Measurements from ENCODE around the gene MKNK2. TPM values are rescaled to one million over a fixed set of nuclear protein-coding genes. Genes with fewer than 3 reads are reported as not detected.

MKNK2 gene
- total and polyA plus RNA-seq, 10 of the 15 experiments (the other 5 are each of a cell fraction or from before 2014, with no cell fraction given): 9.6 to 365 (median 69.9) TPM

DNA sequence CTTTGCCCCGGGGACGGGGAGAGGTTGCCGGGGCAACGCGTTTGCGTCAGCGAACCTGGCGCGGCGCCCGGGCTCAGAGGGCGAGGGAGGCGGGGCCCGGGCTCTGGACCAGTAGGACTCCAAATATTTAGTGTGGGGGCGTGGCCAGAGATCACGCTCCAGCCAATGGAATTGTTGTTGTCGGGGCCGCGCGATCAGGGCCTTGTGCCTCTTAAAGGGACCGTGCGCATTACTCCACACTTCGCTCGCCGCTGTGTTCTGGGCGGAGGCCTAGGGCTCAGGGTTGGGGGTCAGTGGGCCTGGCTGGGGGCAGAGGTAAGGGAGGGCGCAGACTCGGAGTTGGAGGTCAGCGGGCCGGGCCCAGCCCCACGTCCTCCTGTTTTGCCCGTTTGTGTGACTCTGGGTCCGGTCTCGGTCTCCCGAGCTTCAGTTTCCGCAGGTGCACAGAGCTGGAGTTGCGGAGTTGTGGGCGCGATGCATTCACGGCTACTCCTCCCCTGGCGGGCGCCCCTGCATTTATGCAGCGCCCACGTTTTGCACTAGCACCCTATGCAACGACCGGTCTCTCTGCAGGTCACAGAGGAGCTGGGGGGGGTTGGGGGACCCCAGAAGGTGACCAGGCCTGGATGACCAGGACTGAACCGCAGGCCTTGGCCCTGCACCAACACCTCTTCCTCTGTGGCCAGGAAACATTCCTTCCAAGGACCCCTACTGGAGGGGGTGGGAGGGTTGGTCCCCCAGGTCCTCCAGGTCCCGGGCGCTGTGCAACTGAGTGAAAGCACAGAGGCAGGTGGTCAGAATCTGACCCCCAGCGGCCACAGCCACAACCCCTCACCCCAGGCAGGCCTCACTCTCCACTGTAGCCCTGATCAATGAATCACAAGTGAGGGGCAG, 10.7 kb upstream of the MKNK2 start (continued):
- TF ChIP-seq GABPA (IDR thresholded peaks at IDR 0.05; ENCODE audit: low read depth) (no peak), KLF5 (IDR thresholded peaks at IDR 0.05; ENCODE audit: partially characterized antibody) (peak; percentile 81), ZNF622 (IDR thresholded peaks at IDR 0.05) (no peak), MEF2A (IDR thresholded peaks at IDR 0.05; ENCODE audit: insufficient read depth, low read depth, low read length) (no peak), RFX5 (IDR thresholded peaks at IDR 0.05; ENCODE audit: low read depth, low read length) (peak; percentile 94), RAD51 (IDR thresholded peaks at IDR 0.05) (no peak), CBFB (IDR thresholded peaks at IDR 0.05; ENCODE audit: low read depth) (0 out of 2 replicates have a peak, but pooled peaks have one; percentile 24), SREBF2 (IDR thresholded peaks at IDR 0.05; ENCODE audit: low read length) (peak; percentile 69), BHLHE40 (IDR thresholded peaks at IDR 0.05; ENCODE audit: borderline replicate concordance in 1 of 2, low read depth in 2 of 2, low read length in 1 of 2) (no peak), SREBF1 (IDR thresholded peaks at IDR 0.05; ENCODE audit: low read length) (no peak), EZH2 (IDR thresholded peaks at IDR 0.05; ENCODE audit: borderline replicate concordance, control insufficient read depth, low read depth, low read length) (no peak), POLR2A (IDR thresholded peaks at IDR 0.05; ENCODE audit: low read depth, low read length) (peak; percentile 88), NBN (IDR thresholded peaks at IDR 0.05) (peak; percentile 73), NR2F1 (conservative IDR thresholded peaks at IDR 0.05) (0 out of 2 replicates have a peak, but pooled peaks have one; percentile 63), CBX3 (IDR thresholded peaks at IDR 0.05; ENCODE audit: borderline replicate concordance, low read depth) (no peak), HDGF (IDR thresholded peaks at IDR 0.05) (peak; percentile 39), NRF1 (conservative IDR thresholded peaks at IDR 0.05; ENCODE audit: low read depth, low read length) (no peak), TCF12 (IDR thresholded peaks at IDR 0.05; ENCODE audit: low read depth, low read length) (no peak)
- TF ChIP-seq, protein P1, sequence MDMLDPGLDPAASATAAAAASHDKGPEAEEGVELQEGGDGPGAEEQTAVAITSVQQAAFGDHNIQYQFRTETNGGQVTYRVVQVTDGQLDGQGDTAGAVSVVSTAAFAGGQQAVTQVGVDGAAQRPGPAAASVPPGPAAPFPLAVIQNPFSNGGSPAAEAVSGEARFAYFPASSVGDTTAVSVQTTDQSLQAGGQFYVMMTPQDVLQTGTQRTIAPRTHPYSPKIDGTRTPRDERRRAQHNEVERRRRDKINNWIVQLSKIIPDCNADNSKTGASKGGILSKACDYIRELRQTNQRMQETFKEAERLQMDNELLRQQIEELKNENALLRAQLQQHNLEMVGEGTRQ (IDR thresholded peaks at IDR 0.05; ENCODE audit: borderline replicate concordance, low read depth, low read length): no peak
- TF ChIP-seq, protein P2, sequence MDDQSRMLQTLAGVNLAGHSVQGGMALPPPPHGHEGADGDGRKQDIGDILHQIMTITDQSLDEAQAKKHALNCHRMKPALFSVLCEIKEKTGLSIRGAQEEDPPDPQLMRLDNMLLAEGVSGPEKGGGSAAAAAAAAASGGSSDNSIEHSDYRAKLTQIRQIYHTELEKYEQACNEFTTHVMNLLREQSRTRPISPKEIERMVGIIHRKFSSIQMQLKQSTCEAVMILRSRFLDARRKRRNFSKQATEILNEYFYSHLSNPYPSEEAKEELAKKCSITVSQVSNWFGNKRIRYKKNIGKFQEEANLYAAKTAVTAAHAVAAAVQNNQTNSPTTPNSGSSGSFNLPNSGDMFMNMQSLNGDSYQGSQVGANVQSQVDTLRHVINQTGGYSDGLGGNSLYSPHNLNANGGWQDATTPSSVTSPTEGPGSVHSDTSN (IDR thresholded peaks at IDR 0.05; ENCODE audit: insufficient replicate concordance, low read depth, low read length): no peak
- TF ChIP-seq, protein P3, sequence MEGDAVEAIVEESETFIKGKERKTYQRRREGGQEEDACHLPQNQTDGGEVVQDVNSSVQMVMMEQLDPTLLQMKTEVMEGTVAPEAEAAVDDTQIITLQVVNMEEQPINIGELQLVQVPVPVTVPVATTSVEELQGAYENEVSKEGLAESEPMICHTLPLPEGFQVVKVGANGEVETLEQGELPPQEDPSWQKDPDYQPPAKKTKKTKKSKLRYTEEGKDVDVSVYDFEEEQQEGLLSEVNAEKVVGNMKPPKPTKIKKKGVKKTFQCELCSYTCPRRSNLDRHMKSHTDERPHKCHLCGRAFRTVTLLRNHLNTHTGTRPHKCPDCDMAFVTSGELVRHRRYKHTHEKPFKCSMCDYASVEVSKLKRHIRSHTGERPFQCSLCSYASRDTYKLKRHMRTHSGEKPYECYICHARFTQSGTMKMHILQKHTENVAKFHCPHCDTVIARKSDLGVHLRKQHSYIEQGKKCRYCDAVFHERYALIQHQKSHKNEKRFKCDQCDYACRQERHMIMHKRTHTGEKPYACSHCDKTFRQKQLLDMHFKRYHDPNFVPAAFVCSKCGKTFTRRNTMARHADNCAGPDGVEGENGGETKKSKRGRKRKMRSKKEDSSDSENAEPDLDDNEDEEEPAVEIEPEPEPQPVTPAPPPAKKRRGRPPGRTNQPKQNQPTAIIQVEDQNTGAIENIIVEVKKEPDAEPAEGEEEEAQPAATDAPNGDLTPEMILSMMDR (IDR thresholded peaks at IDR 0.05 in 2 of 3, conservative IDR thresholded peaks at IDR 0.05 in 1 of 3; ENCODE audit: control insufficient read depth in 2 of 3, extremely low read depth in 1 of 3, insufficient read depth in 1 of 3, low read depth in 3 of 3, low read length in 3 of 3): peak in 2 of 3 experiments; percentile 20 to 51; a peak in 4 of 6 replicates
- TF ChIP-seq, protein P4, sequence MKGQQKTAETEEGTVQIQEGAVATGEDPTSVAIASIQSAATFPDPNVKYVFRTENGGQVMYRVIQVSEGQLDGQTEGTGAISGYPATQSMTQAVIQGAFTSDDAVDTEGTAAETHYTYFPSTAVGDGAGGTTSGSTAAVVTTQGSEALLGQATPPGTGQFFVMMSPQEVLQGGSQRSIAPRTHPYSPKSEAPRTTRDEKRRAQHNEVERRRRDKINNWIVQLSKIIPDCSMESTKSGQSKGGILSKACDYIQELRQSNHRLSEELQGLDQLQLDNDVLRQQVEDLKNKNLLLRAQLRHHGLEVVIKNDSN (IDR thresholded peaks at IDR 0.05; ENCODE audit: borderline replicate concordance, extremely low read length, insufficient read depth, low read depth, low read length): no peak
- TF ChIP-seq, protein P5, sequence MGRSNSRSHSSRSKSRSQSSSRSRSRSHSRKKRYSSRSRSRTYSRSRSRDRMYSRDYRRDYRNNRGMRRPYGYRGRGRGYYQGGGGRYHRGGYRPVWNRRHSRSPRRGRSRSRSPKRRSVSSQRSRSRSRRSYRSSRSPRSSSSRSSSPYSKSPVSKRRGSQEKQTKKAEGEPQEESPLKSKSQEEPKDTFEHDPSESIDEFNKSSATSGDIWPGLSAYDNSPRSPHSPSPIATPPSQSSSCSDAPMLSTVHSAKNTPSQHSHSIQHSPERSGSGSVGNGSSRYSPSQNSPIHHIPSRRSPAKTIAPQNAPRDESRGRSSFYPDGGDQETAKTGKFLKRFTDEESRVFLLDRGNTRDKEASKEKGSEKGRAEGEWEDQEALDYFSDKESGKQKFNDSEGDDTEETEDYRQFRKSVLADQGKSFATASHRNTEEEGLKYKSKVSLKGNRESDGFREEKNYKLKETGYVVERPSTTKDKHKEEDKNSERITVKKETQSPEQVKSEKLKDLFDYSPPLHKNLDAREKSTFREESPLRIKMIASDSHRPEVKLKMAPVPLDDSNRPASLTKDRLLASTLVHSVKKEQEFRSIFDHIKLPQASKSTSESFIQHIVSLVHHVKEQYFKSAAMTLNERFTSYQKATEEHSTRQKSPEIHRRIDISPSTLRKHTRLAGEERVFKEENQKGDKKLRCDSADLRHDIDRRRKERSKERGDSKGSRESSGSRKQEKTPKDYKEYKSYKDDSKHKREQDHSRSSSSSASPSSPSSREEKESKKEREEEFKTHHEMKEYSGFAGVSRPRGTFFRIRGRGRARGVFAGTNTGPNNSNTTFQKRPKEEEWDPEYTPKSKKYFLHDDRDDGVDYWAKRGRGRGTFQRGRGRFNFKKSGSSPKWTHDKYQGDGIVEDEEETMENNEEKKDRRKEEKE (IDR thresholded peaks at IDR 0.05): no peak
